HL-60 (cell line): Measurements from ENCODE around the gene BIRC5.

Experiments
- DNase-seq, 2 experiments: peaks; one replicate each; pipeline ENCODE4 v3.0.0-alpha.2; 2010 to 2020; ENCODE audit warnings: low read depth in 1 of 2, low spot score in 1 of 2
- H3K27ac ChIP-seq: fragments of 250-450 bp; sonication (Bioruptor Pico); replicated peaks from 2 replicates; pipeline ENCODE4 v1.5.1; 2020; ENCODE audit warnings: mild to moderate bottlenecking, moderate library complexity
- H3K27me3 ChIP-seq: fragments of 250-450 bp; sonication (Bioruptor Pico); 2 replicates; pipeline ENCODE4 v1.5.1; 2021; ENCODE audit warnings: mild to moderate bottlenecking, moderate library complexity; ENCODE audit not compliant: insufficient read depth, poor library complexity, severe bottlenecking
- H3K4me3 ChIP-seq: replicated peaks from 2 replicates; pipeline ENCODE4 v1.5.1; 2011; ENCODE audit warnings: mild to moderate bottlenecking, control low read depth, low read length; ENCODE audit not compliant: insufficient read depth
- CTCF ChIP-seq: IDR thresholded peaks from one replicate; pipeline ENCODE4 v1.5.1; 2011; ENCODE audit warnings: low read length, control low read depth, inconsistent platforms; ENCODE audit not compliant: insufficient read depth
- GABPA ChIP-seq: IDR thresholded peaks from 2 replicates; pipeline ENCODE4 v1.6.1; 2012; ENCODE audit warnings: low read depth
- POLR2AphosphoS5 ChIP-seq: IDR thresholded peaks from 2 replicates; pipeline ENCODE4 v1.6.1; 2012; ENCODE audit warnings: low read depth
- REST ChIP-seq: IDR thresholded peaks from 2 replicates; pipeline ENCODE4 v1.6.1; 2012; ENCODE audit warnings: low read depth; ENCODE audit not compliant: insufficient replicate concordance
- SPI1 ChIP-seq: IDR thresholded peaks from 2 replicates; pipeline ENCODE4 v1.6.1; 2012; ENCODE audit warnings: low read depth, mild to moderate bottlenecking, borderline replicate concordance

The BIRC5 gene

GRCh38 chr17:78272914-78273258 lies 58.8 kb downstream of the BIRC5 start:
- H3K4me3 ChIP-seq = peak overlapping the region; percentile 9; the same call in 1 of the 2 replicates
- no peak for DNase-seq
- peak; percentile 89 for TF ChIP-seq SPI1
- no peak for TF ChIP-seq REST
- no peak for TF ChIP-seq GABPA
- no peaks in the 10 kb centered on the region for H3K27me3 ChIP-seq
- H3K27ac ChIP-seq = peak overlapping the region; percentile 29; the same call in 1 of the 2 replicates

- no peak overlapping the region for H3K27ac ChIP-seq
- H3K4me3 ChIP-seq = no peak overlapping the region
- H3K27me3 ChIP-seq = no peaks in the 10 kb centered on the region
- TF ChIP-seq GABPA (no peak), SPI1 (no peak), REST (no peak), POLR2AphosphoS5 (no peak), CTCF (no peak)
- no peak for DNase-seq
Measured at GRCh38 chr17:78273813-78274212, 59.8 kb downstream of the BIRC5 start.
